Lung (tissue), 12 donors: Measurements from ENCODE around the gene GJD3. TPM values are rescaled to one million over a fixed set of nuclear protein-coding genes. Genes with fewer than 3 reads are reported as not detected.

Experiments used
- ATAC-seq: fragments of 200-7000 bp; cut with Tn5 transposase; one replicate; pipeline ENCODE4 v1.9.1; 2020; ENCODE audit warnings: moderate number of reproducible peaks; ENCODE audit not compliant: insufficient read depth, low FRiP score
- DNase-seq, 3 donors: peaks; one replicate each; pipeline ENCODE4 v3.0.0-alpha.2; 2013 to 2017
- H3K27ac ChIP-seq, 2 donors: one replicate each; pipeline ENCODE4 v1.5.1; 2013; ENCODE audit warnings: mild to moderate bottlenecking in 2 of 2, moderate library complexity in 2 of 2, control low read depth in 1 of 2, inconsistent platforms in 1 of 2, low read depth in 1 of 2, low read length in 1 of 2
- H3K27me3 ChIP-seq, 3 donors: one replicate each; pipeline ENCODE4 v1.5.1; 2013; ENCODE audit warnings: low read length in 2 of 3; ENCODE audit not compliant: control insufficient read depth in 3 of 3, insufficient read depth in 3 of 3
- H3K36me3 ChIP-seq, 4 donors: one replicate each; pipeline ENCODE4 v1.5.1; 2013; ENCODE audit warnings: low read length in 4 of 4, mild to moderate bottlenecking in 1 of 4, moderate library complexity in 1 of 4; ENCODE audit not compliant: control insufficient read depth in 4 of 4, insufficient read depth in 4 of 4
- H3K4me1 ChIP-seq, 5 donors: one replicate each; pipeline ENCODE4 v1.5.1; 2013; ENCODE audit warnings: low read length in 5 of 5, mild to moderate bottlenecking in 2 of 5, moderate library complexity in 1 of 5; ENCODE audit not compliant: control insufficient read depth in 5 of 5, insufficient read depth in 5 of 5
- H3K4me3 ChIP-seq: one replicate; pipeline ENCODE4 v1.5.1; 2013; ENCODE audit warnings: mild to moderate bottlenecking, control low read depth, moderate library complexity
- H3K9ac ChIP-seq, 2 donors: one replicate each; pipeline ENCODE4 v1.5.1; 2013; ENCODE audit warnings: low read length in 2 of 2, control low read depth in 1 of 2; ENCODE audit not compliant: insufficient read depth in 1 of 2
- H3K9me3 ChIP-seq, 4 donors: one replicate each; pipeline ENCODE4 v1.5.1; 2013; ENCODE audit warnings: low read length in 3 of 4, mild to moderate bottlenecking in 1 of 4, moderate library complexity in 1 of 4; ENCODE audit not compliant: control insufficient read depth in 4 of 4, insufficient read depth in 3 of 4
- CTCF ChIP-seq: IDR thresholded peaks from 2 replicates; pipeline ENCODE4 v1.5.1; 2012; ENCODE audit warnings: mild to moderate bottlenecking; ENCODE audit errors: control extremely low read depth, extremely low read depth
- WGBS, 2 donors: extraction: QIAGEN DNeasy Blood & Tissue Kit; methylation state at CpG; one replicate each; pipeline ENCODE4 v1.1.7; 2013; 5-methylcytosine and 5-hydroxymethylcytosine counted together
- polyA plus RNA-seq, 2 donors: library from polyadenylated mRNA; stranded (reverse); fragments of 200-250 nt; gene quantifications; one replicate each; pipeline ENCODE4 v1.2.1, GENCODE V29; 2013
- total RNA-seq, 2 donors: library from RNA; depleted of rRNA in 1 of 2; stranded (reverse); fragments of >200 nt in 1 of 2; gene quantifications; one replicate each; pipeline ENCODE4 v1.2.1, GENCODE V29; 2014 to 2021
- donor health status: control.
- donor health status: control.
- donor health status: Bipolar disorder and iron deficiency.
- donor health status: healthy.
- donor health status: DM: yes; HTN: yes; CAD: no.

Gene GJD3
- total and polyA plus RNA-seq, 4 donors = 0.53 to 3.6 (median 1.4) TPM; not detected in 1

DNA sequence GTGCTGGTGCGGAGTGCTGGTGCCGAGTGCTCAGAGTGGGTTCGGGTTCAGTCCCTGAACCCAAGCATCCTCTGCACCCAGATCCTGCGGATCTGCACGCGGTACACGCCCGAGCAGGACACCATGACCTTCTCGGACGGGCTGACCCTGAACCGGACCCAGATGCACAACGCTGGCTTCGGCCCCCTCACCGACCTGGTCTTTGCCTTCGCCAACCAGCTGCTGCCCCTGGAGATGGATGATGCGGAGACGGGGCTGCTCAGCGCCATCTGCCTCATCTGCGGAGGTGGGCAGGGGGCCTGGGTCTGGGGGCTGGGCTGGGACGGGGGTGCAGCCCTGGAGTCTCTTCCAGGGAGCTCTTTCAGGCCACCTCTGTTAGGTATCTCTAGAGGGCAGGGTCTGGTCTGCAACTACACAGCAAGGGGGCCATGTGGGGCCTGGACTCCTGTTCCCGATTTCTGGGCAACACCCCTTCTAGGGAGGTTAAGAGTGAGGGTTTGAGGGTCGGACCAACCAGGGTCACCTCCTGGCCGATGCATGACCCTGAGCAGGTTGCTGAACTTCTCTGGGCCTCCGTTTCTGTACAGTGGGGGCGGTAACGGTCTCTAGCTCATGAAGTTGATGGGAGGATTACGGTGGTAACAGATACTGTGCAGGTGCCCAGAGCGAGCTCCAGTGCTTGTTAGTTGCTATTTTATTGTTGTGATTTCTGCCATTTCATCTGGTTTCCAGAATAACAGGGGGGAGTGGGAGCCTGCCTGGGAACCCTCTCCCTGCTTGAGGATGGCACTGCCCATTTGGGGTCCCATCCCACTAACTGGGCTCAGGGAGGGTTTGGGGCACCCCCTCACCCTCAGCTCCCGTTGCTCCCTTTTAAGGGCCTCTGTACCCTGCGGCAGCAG lies 10.1 kb downstream of the GJD3 start:
- no peaks in the 10 kb centered on the region for H3K27me3 ChIP-seq
- no peak for TF ChIP-seq CTCF
- 82 to 89% methylated on average over 30 of the region's 30 CpGs for WGBS, 2 donors
- DNase-seq (peak in 1 of 3 donors; percentile 12), ATAC-seq (no peak)
- H3K4me1 ChIP-seq = peaks cover 4 to 44% (median 17%) of the 10 kb centered on the region in 5 donors
- H3K27ac ChIP-seq = no peak overlapping the region
- no peak overlapping the region for H3K9ac ChIP-seq
- no peak overlapping the region for H3K4me3 ChIP-seq
- H3K36me3 ChIP-seq = peaks cover 0 to 56% (median 25%) of the 10 kb centered on the region in 4 donors
- H3K9me3 ChIP-seq = no peaks in the 10 kb centered on the region

GRCh38 chr17:40352779-40353394 lies 11.7 kb downstream of the GJD3 start:
- no peak for DNase-seq
- no peak overlapping the region for H3K4me3 ChIP-seq
- WGBS, 2 donors = 38 to 51% methylated on average over 9 of the region's 9 CpGs
- peaks cover 16 to 57% (median 29%) of the 10 kb centered on the region in 5 donors for H3K4me1 ChIP-seq
- peaks cover 0 to 67% (median 38%) of the 10 kb centered on the region in 4 donors for H3K36me3 ChIP-seq
- no peaks in the 10 kb centered on the region for H3K9me3 ChIP-seq
- TF ChIP-seq CTCF = no peak
- no peak for ATAC-seq
- H3K9ac ChIP-seq = no peak overlapping the region
- no peaks in the 10 kb centered on the region for H3K27me3 ChIP-seq
- H3K27ac ChIP-seq = peak overlapping the region in 1 of 2 donors; percentile 32

DNA sequence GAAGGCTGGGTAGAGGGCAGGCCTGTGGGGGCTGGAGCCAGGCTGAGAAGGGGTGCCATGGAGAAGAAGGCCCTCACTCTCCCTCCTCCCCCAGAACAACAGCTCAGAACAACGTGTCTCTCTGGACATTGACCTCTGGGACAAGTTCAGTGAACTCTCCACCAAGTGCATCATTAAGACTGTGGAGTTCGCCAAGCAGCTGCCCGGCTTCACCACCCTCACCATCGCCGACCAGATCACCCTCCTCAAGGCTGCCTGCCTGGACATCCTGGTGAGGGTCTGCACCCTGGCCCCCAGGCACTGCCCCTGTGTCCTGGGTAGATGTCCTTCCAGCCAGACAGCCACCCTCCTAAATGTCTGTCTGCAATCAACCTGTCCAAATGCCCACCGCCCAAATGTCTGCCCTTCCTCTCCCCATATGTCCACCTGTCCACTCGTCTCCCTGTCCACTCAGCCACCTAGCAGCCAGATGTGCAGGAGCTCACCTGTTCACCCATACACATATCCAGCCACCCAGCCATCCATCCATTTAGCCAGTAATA lies 12.2 kb downstream of the GJD3 start:
- Histone ChIP-seq H3K4me3 (no peak overlapping the region), H3K36me3 (peaks cover 0 to 67% (median 38%) of the 10 kb centered on the region in 4 donors), H3K27ac (peak overlapping the region in 1 of 2 donors; percentile 26), H3K9ac (no peak overlapping the region), H3K9me3 (no peaks in the 10 kb centered on the region), H3K4me1 (peaks cover 22 to 62% (median 33%) of the 10 kb centered on the region in 5 donors), H3K27me3 (no peaks in the 10 kb centered on the region)
- no peak for TF ChIP-seq CTCF
- WGBS, 2 donors = 80 to 86% methylated on average over 7 of the region's 7 CpGs
- DNase-seq (no peak), ATAC-seq (no peak)
